ENCODE results near the gene MKX.

Gene MKX

DNA sequence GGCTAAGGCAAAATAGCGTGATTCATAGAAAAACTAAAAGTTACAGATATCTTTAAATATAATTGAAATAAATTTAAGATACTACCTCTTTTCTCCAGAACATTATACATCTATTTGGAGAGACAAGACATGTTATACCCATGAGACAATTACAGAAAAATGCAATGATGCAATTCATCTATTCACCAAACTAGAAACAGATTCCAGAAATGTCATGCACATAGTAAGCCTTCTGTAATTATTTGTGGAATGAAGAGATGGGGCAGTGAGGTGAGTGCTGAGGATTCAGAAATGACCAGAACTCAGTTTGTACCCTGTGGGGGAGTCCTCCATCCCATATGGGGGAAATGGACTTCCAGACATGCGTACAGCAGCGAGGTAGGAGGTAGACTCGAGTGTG, 99.4 kb downstream of the MKX start:
- no peak for DNase-seq

DNA sequence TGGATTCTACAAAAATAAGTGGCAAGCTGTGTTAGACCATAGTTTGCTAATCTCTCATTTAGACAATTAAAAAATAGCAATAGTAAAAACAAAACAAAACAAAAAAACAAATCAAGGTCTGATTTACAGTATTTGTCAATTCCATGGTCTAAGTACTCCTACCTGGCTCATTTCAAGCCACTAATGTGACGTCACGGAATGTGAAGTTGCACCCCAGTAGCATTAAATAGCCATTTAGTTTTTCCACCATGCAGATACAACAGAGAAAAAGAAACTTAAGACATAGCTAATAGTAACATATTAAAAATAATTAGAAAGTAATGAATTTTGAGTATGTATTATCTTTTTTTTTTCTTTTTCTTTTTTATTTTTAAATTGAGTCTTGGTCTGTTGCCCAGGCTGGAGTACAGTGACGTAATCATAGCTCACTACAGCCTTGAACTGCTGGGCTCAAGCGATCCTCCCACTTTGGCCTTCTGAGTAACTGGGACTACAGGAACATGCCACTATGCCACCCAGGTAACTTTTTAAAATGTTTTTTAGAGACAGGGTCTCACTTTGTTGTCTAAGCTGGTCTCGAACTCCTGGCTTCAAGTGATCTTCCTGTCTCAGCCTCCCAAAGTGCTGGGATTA, 101.2 kb downstream of the MKX start:
- no peak for DNase-seq

DNA sequence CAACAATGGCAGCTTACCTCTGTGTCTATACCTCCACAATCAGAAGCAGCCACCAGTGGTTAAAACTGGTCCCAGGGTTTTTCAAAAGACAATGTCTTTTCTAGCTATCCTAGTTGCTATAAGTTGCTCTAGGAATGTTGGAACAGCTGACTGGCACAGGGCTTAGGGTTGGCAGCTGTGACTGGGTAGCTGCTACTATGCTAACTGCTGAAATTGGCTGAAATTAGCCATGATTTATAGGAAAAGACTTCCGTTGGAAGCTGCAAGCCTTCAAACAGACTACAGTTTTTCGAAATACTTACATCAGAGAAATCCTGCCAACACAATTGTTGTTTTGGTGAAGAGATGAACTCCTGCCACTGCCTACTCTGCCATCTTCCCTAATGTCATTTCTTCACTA, 102.3 kb downstream of the MKX start:
- DNase-seq = no peak

DNA sequence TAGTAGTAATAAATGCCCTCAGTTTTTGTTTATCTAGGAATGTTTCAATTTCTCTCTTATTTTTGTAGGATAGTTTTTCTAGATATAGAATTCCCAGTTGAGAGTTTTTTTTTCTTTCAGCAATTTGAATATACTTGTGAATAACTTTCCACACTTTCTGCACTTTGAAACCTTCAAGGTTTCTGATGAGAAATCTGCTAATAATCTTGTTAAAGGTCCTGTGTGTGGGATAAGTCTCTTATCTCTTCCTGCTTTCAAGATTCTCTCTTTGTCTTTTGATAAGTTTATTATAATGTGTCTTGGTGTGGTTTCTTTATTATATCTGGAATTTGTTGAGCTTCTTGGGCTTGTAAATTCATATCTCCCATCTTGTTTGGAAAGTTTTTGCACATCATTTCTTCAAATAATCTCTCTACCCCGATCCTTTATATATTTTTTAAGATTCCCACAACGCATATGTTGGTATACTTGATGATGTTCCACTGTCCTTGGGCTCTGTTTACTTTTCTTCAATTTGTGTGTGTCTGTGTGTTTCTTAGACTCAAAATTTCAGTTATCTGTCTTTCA, 103.5 kb downstream of the MKX start:
- no peak for DNase-seq

DNA sequence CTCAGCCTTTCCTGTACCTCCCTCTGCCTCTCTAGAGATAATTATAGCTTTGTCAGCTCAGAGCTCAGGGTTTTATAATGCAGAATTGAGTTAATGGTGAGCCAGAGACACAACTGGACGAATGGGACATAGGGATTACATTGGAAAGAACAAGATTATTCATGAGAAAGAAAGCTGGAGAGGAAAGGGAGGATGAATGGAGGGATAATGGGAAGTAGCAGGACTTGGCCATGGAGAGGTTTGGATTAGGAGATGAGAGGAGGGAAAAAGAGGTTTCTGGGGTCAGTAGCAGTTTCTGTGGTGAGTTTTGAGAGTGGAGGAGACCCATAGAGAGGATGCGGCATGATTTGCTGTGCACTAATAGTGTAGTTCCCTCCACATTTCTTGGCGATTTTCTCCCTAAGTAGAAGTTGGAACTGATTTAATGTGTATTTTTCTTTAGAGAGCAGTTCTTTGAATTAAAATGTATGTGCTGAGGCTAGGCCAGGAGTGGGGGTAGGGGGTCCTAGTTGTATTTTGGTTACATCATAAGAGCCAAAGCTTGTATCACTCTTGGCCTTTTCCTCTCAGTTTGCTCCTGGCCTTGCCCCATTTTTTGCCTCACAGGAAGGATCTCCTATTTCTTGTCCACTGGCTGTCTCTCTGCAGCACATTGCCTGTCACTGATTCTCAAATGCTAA, 107.4 kb downstream of the MKX start:
- DNase-seq = no peak

DNA sequence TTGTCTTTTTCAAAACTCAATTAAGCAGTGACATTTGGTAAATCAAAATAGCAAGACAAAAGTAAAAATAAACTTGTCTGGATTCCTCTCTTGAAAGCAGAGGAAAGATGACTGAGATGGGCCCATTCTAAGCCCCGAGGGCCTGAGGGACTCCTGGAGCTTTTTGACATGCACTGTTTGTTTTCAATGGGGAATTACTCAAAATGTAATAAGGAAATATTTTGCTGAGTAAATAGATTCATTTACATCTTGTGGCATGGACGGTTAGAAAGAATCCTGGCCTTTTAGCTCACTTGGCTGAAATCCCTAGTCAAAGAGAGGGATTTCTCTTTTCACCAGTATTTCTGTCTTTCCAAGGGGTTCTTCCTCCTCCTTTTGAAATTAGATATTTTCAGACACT, 108.0 kb downstream of the MKX start:
- no peak for DNase-seq

DNA sequence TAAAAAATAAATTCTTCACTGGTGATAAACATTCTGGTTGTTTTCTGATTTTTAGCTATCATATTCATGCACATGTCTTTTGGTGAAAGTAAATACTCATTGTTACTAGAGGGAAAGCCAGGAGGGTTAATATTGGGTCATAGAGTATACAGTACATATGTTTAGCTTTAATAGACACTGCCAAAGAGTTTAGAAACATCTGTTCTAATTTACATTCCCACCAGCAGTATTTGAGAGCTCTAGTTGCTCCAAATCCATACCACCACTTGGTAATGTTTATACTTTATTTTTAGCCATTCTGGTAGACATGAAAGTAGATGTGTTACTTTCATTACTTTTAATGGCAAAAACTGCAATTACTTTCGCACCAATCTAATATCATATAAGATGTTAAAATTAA, 108.8 kb downstream of the MKX start:
- DNase-seq = no peak

DNA sequence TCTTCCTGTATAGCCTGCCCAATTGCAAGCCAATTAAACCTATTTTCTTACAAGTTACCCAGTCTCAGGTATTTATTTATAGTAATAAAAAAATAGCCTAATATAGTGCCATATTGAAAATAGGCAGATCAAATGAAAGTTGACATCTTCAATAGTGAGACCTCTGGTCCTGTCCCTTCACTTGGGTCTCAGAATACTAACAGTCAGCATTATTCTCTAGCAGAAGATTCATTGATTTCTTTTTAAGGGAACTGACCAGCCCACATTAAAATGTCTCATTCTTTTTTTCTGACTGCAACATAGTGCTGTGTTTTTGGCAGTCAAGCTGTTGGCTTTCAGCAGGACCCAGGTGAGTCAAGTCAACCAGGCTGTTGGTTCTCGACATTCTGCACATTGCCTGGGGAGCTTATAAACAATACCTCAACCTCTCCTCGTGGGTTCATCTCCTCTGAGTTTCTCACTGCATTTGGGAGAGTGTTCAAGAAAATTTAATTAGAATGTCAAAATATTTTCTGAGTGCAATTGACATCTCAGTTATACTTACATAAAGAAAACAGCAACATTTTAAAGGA, 109.8 kb downstream of the MKX start:
- DNase-seq = no peak

DNA sequence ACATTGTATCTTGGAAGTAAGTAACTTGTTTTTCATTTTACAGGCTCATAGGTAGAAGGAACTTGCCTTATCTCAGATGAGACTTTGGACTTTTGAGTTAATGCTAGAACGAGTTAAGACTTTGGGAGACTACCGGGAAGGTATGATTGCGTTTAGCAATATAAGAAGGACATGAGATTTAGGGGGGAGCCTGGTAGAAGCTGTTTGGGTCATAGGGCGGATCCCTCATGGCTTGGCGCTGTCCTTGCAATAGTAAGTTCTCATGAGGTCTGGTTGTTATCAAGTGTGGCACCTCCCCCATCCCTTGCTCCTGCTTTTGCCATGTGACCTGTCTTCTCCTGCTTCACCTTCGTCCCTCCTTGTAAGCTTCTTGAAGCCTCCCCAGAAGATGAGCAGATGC, 110.3 kb downstream of the MKX start:
- DNase-seq = no peak

DNA sequence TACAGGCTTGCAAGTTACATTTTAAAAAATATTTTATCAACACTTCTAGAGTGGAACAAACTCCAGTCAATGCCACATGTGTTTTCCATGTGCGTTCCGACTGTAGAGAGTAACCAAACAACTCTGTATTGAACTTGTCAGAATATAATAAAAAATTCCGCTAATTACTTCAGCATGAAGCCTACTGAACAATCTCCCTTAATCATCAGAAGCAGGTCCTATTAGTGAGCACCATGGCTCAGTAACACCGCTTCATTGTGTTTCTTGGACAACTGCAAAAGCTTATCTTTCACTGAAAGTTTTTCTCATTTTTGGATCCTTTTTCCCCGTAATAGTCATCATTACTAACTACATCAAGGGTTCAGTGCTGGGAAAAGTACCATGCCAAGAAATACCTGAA, 117.0 kb downstream of the MKX start:
- DNase-seq = no peak

DNA sequence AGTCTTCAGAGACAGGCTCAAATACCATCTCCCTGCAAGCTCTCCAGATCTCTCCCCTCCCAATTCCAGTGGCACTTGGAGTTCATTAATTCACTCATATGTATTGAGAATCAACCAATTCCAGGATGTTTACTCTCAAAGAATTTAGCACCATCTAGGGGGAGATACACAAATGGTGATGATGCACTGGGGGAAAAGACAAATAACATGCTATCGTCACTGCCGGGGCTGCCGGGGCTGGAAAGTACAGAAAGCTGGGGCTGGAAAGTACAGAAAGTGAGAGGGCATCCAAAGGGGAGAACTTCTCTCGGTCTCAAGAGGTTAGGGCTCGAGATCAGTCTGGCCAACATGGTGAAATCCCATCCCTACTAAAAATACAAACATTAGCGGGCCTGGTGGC, 118.7 kb downstream of the MKX start:
- DNase-seq = peak in 1 of 2 donors; percentile 1

DNA sequence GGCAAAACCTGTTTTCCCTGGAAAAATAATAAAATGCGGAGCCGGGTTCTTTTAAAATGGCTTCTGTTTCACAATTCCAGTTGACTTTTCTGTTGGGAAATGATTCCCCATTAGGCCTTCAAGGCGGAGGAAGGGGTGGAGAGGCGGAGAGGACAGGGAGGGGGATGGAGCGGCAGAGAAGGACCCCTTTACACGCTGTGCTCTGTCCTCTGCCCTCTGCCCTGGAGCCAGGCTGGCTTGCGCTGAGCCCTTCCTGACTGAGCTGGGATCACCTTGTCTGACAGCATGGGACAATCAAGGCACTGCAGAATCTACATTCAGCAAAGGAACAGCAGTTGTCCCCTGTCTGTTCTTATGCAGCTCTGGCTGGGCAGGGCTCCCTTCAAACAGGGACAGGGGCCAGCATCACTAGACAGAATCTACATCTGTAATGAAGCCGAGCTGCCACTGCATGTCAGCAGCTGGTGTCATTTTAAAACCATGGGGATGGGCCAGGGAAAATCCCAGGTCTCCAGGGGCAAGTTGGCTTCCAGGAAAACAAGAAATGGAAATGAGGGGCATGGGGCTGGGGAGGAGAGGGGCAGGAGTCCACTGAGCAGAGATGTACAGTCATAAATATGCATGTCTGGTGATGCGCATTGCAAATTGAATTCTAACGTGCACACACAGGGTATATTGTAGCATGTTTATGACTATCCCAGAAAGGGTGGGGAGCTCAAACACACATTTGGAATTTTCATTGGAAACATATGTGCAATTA, 120.0 kb downstream of the MKX start:
- no peak for DNase-seq

DNA sequence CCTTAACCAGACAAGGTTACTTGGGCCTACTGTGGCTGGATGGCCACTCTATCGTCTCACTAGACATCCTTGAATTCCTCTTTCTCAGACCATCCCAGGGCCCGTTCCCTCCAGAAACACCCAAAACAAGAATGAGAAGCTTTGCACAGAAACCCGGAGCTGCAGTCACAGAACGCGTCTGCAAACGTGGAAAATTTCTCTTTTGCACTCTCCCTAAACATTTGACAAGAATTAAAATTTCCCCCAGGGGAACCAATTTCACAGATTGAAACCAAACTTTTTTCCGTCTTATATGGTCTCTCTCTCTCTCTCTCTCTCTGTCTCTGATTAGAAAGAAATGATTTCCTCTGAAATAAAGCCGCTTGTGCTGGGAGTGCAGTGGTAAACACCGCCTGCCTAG, 120.7 kb downstream of the MKX start:
- no peak for DNase-seq
